WTC11 (cell line): ENCODE data around the gene SLU7. TPM values are rescaled to one million over a fixed set of nuclear protein-coding genes. Genes with fewer than 3 reads are reported as not detected.

Experiments used
- AR ChIP-seq: fragments of 250-450 bp; sonication (Bioruptor Pico); IDR thresholded peaks from 2 replicates; pipeline ENCODE4 v1.9.0; 2021; ENCODE audit warnings: mild to moderate bottlenecking
- ATF1 ChIP-seq: sonication (generic); formaldehyde crosslinking; IDR thresholded peaks from 2 replicates; pipeline ENCODE4 v1.8.1; 2023; ENCODE audit warnings: mild to moderate bottlenecking, moderate library complexity, missing genetic modification reagents
- ATF3 ChIP-seq: sonication (generic); formaldehyde crosslinking; conservative IDR thresholded peaks from 2 replicates; pipeline ENCODE4 v1.8.1; 2022; ENCODE audit warnings: mild to moderate bottlenecking, missing genetic modification reagents
- CBFB ChIP-seq: sonication (generic); formaldehyde crosslinking; IDR thresholded peaks from 2 replicates; pipeline ENCODE4 v1.8.1; 2022; ENCODE audit warnings: mild to moderate bottlenecking, low read depth, missing genetic modification reagents
- CDX4 ChIP-seq: fragments of 250-450 bp; sonication (Bioruptor Pico); IDR thresholded peaks from 2 replicates; pipeline ENCODE4 v1.9.0; 2021; ENCODE audit warnings: moderate library complexity, mild to moderate bottlenecking, inconsistent platforms, borderline replicate concordance
- E2F5 ChIP-seq: sonication (generic); formaldehyde crosslinking; IDR thresholded peaks from 2 replicates; pipeline ENCODE4 v1.8.1; 2022; ENCODE audit warnings: mild to moderate bottlenecking, moderate library complexity, missing genetic modification reagents
- ELF4 ChIP-seq: sonication (generic); formaldehyde crosslinking; IDR thresholded peaks from 2 replicates; pipeline ENCODE4 v1.8.1; 2022; ENCODE audit warnings: low read depth, mild to moderate bottlenecking, moderate library complexity, missing genetic modification reagents
- FOXJ3 ChIP-seq: sonication (generic); formaldehyde crosslinking; IDR thresholded peaks from 2 replicates; pipeline ENCODE4 v1.9.0; 2021; ENCODE audit warnings: missing genetic modification reagents, mild to moderate bottlenecking, borderline replicate concordance
- JAZF1 ChIP-seq: fragments of 250-450 bp; sonication (Bioruptor Pico); IDR thresholded peaks from 2 replicates; pipeline ENCODE4 v1.9.0; 2021; ENCODE audit warnings: moderate library complexity, mild to moderate bottlenecking, inconsistent platforms
- KAT7 ChIP-seq: sonication (generic); formaldehyde crosslinking; IDR thresholded peaks from 2 replicates; pipeline ENCODE4 v1.8.1; 2023; ENCODE audit warnings: missing genetic modification reagents, mild to moderate bottlenecking, borderline replicate concordance
- MAX ChIP-seq: sonication (generic); formaldehyde crosslinking; IDR thresholded peaks from 2 replicates; pipeline ENCODE4 v1.8.0; 2022; ENCODE audit warnings: mild to moderate bottlenecking, missing genetic modification reagents
- MLX ChIP-seq: sonication (generic); formaldehyde crosslinking; IDR thresholded peaks from 2 replicates; pipeline ENCODE4 v1.8.1; 2023; ENCODE audit warnings: mild to moderate bottlenecking, missing genetic modification reagents, moderate library complexity
- NFE2L1 ChIP-seq: sonication (generic); formaldehyde crosslinking; IDR thresholded peaks from 2 replicates; pipeline ENCODE4 v1.8.1; 2023; ENCODE audit warnings: missing genetic modification reagents
- NFYB ChIP-seq: sonication (generic); formaldehyde crosslinking; conservative IDR thresholded peaks from 2 replicates; pipeline ENCODE4 v1.8.0; 2022; ENCODE audit warnings: low read depth, missing genetic modification reagents
- PRDM15 ChIP-seq: sonication (generic); formaldehyde crosslinking; IDR thresholded peaks from 2 replicates; pipeline ENCODE4 v1.8.0; 2022; ENCODE audit warnings: missing genetic modification reagents
- RORB ChIP-seq: fragments of 250-450 bp; sonication (Bioruptor Pico); IDR thresholded peaks from 2 replicates; pipeline ENCODE4 v1.9.0; 2021; ENCODE audit warnings: mild to moderate bottlenecking
- SMAD3 ChIP-seq: sonication (generic); formaldehyde crosslinking; IDR thresholded peaks from 2 replicates; pipeline ENCODE4 v1.8.0; 2022; ENCODE audit warnings: missing genetic modification reagents, mild to moderate bottlenecking, borderline replicate concordance
- SMAD4 ChIP-seq: sonication (generic); formaldehyde crosslinking; IDR thresholded peaks from 2 replicates; pipeline ENCODE4 v1.8.0; 2022; ENCODE audit warnings: mild to moderate bottlenecking, missing genetic modification reagents
- SP1 ChIP-seq: sonication (generic); formaldehyde crosslinking; conservative IDR thresholded peaks from 2 replicates; pipeline ENCODE4 v1.8.1; 2022; ENCODE audit warnings: missing genetic modification reagents
- TCF7 ChIP-seq: sonication (generic); formaldehyde crosslinking; IDR thresholded peaks from 2 replicates; pipeline ENCODE4 v1.8.0; 2022; ENCODE audit warnings: mild to moderate bottlenecking, low read depth, missing genetic modification reagents, moderate library complexity
- TP53 ChIP-seq: sonication (generic); formaldehyde crosslinking; IDR thresholded peaks from 2 replicates; pipeline ENCODE4 v1.8.1; 2023; ENCODE audit warnings: mild to moderate bottlenecking, missing genetic modification reagents
- ZBTB43 ChIP-seq: sonication (generic); formaldehyde crosslinking; IDR thresholded peaks from 2 replicates; pipeline ENCODE4 v1.8.1; 2023; ENCODE audit warnings: mild to moderate bottlenecking, missing genetic modification reagents
- ZNF232 ChIP-seq: sonication (generic); formaldehyde crosslinking; IDR thresholded peaks from 2 replicates; pipeline ENCODE4 v1.8.0; 2022; ENCODE audit warnings: mild to moderate bottlenecking, missing genetic modification reagents
- ZNF416 ChIP-seq: fragments of 250-450 bp; sonication (Bioruptor Pico); IDR thresholded peaks from 2 replicates; pipeline ENCODE4 v1.9.0; 2021; ENCODE audit warnings: mild to moderate bottlenecking, inconsistent platforms
- ZNF512 ChIP-seq: sonication (generic); formaldehyde crosslinking; IDR thresholded peaks from 2 replicates; pipeline ENCODE4 v1.8.1; 2022; ENCODE audit warnings: missing genetic modification reagents, borderline replicate concordance
- total RNA-seq: library from RNA; stranded (reverse); gene quantifications from 3 replicates; pipeline ENCODE4 v1.2.3, GENCODE V29; 2021

SLU7 gene
- total RNA-seq, 1 experiment from 2014 or later: 32.5 TPM

- no peak for TF ChIP-seq PRDM15
- no peak for TF ChIP-seq SMAD3 (CRISPR knock-in tag)
- no peak for TF ChIP-seq SMAD4 (CRISPR knock-in tag)
- no peak for TF ChIP-seq FOXJ3 (CRISPR knock-in tag)
- TF ChIP-seq ATF3: no peak
- no peak for TF ChIP-seq NFYB
- TF ChIP-seq NFE2L1: 0 out of 2 replicates have a peak, but pooled peaks have one; percentile 54
- peak; percentile 29; the same call in 1 of the 2 replicates for TF ChIP-seq ZNF232 (CRISPR knock-in tag)
- no peak for TF ChIP-seq MLX
- no peak for TF ChIP-seq CBFB
- TF ChIP-seq CDX4: no peak
- TF ChIP-seq ZNF416: no peak
- no peak for TF ChIP-seq TCF7 (CRISPR knock-in tag)
- TF ChIP-seq AR: no peak
- peak; percentile 95 for TF ChIP-seq E2F5 (CRISPR knock-in tag)
- no peak for TF ChIP-seq ZNF512 (CRISPR knock-in tag)
- TF ChIP-seq ZBTB43 (CRISPR knock-in tag): peak; percentile 54; the same call in 1 of the 2 replicates
- TF ChIP-seq MAX (CRISPR knock-in tag): peak; percentile 48
- no peak for TF ChIP-seq JAZF1
- TF ChIP-seq ELF4 (CRISPR knock-in tag): 0 out of 2 replicates have a peak, but pooled peaks have one; percentile 37
- no peak for TF ChIP-seq TP53
- TF ChIP-seq ATF1: no peak
- no peak for TF ChIP-seq RORB (CRISPR knock-in tag)
- TF ChIP-seq KAT7 (CRISPR knock-in tag): 0 out of 2 replicates have a peak, but pooled peaks have one; percentile 38
- TF ChIP-seq SP1: peak; percentile 55; the same call in 1 of the 2 replicates
Measured at GRCh38 chr5:160399402-160400353, 19.2 kb downstream of the SLU7 start, which contains the start of gene FAM200C (continued).
